ENCODE data around the gene SPATA25.
"Not testable (repeated sequence)": the region's sequence is repeated elsewhere in the genome, so short reads cannot be mapped to it uniquely, and the experiment has no call there.

Gene SPATA25

GRCh38 chr20:45904583-45905504 is 17.4 kb upstream of the SPATA25 start:
- H3K18ac ChIP-seq (ENCODE audit: low read length), result no peak overlapping the region
- no peak overlapping the region for H3K4ac ChIP-seq (ENCODE audit: low read depth, low read length)
- peaks cover 24% of the 10 kb centered on the region for H3K36me3 ChIP-seq (ENCODE audit: control insufficient read depth, insufficient read depth, low read length)
- peaks cover 3% of the 10 kb centered on the region for H3K79me2 ChIP-seq (ENCODE audit: control insufficient read depth, insufficient read depth, low read length)
- no peak overlapping the region for H3K9ac ChIP-seq (ENCODE audit: low read length)
- WGBS (ENCODE audit: extremely low coverage, insufficient coverage, low lambda C conversion rate), result no CpG with 5 or more reads among the region's 16 CpGs
- H3K56ac ChIP-seq (ENCODE audit: low read length), result no peak overlapping the region
- H3K4me1 ChIP-seq (ENCODE audit: control insufficient read depth, low read depth, low read length), result no peaks in the 10 kb centered on the region
- H3K79me1 ChIP-seq (ENCODE audit: low read length), result peaks cover 4% of the 10 kb centered on the region
- no peak overlapping the region for H2BK120ac ChIP-seq (ENCODE audit: low read depth, low read length)
- no peaks in the 10 kb centered on the region for H3K27me3 ChIP-seq (ENCODE audit: insufficient read depth, low read length, poor library complexity)
- H3K4me3 ChIP-seq (ENCODE audit: low read length), result no peak overlapping the region
- no peak overlapping the region for H4K8ac ChIP-seq (ENCODE audit: low read depth, low read length)
- no peak overlapping the region for H2AK5ac ChIP-seq (ENCODE audit: low read length)
- no peak overlapping the region for H3K27ac ChIP-seq (ENCODE audit: low read depth, low read length)
- no peak overlapping the region for H4K5ac ChIP-seq (ENCODE audit: low read length)
- H2BK5ac ChIP-seq (ENCODE audit: low read length), result no peak overlapping the region
- no peak for DNase-seq
- no peak overlapping the region for H3K23ac ChIP-seq (ENCODE audit: low read length)
- no peak overlapping the region for H2BK15ac ChIP-seq (replicated peaks; ENCODE audit: low read depth)
- H3K4me2 ChIP-seq (ENCODE audit: low read length), result no peak overlapping the region

GRCh38 chr20:45902199-45902701 is 14.8 kb upstream of the SPATA25 start:
- Histone ChIP-seq H2BK15ac (replicated peaks; ENCODE audit: low read depth) (no peak overlapping the region), H3K9ac (ENCODE audit: low read length) (no peak overlapping the region), H3K27ac (ENCODE audit: low read depth, low read length) (no peak overlapping the region), H3K4me3 (ENCODE audit: low read length) (no peak overlapping the region), H4K5ac (ENCODE audit: low read length) (no peak overlapping the region), H3K27me3 (ENCODE audit: insufficient read depth, low read length, poor library complexity) (no peaks in the 10 kb centered on the region), H3K4ac (ENCODE audit: low read depth, low read length) (no peak overlapping the region), H3K18ac (ENCODE audit: low read length) (no peak overlapping the region), H2AK5ac (ENCODE audit: low read length) (no peak overlapping the region), H3K23ac (ENCODE audit: low read length) (no peak overlapping the region), H3K36me3 (ENCODE audit: control insufficient read depth, insufficient read depth, low read length) (peaks cover 17% of the 10 kb centered on the region), H3K4me2 (ENCODE audit: low read length) (no peak overlapping the region), H4K8ac (ENCODE audit: low read depth, low read length) (no peak overlapping the region), H3K79me1 (ENCODE audit: low read length) (no peaks in the 10 kb centered on the region), H3K4me1 (ENCODE audit: control insufficient read depth, low read depth, low read length) (no peaks in the 10 kb centered on the region), H2BK120ac (ENCODE audit: low read depth, low read length) (no peak overlapping the region), H3K56ac (ENCODE audit: low read length) (no peak overlapping the region), H3K79me2 (ENCODE audit: control insufficient read depth, insufficient read depth, low read length) (no peaks in the 10 kb centered on the region), H2BK5ac (ENCODE audit: low read length) (no peak overlapping the region)
- no peak for DNase-seq
- no CpG with 5 or more reads among the region's 14 CpGs for WGBS (ENCODE audit: extremely low coverage, insufficient coverage, low lambda C conversion rate)

GRCh38 chr20:45901332-45901731 is 13.9 kb upstream of the SPATA25 start:
- not testable (repeated sequence) for H3K27me3 ChIP-seq (ENCODE audit: insufficient read depth, low read length, poor library complexity); H3K27ac ChIP-seq (ENCODE audit: low read depth, low read length); H3K23ac ChIP-seq (ENCODE audit: low read length); H2BK5ac ChIP-seq (ENCODE audit: low read length); H4K5ac ChIP-seq (ENCODE audit: low read length); H3K79me1 ChIP-seq (ENCODE audit: low read length); H3K9ac ChIP-seq (ENCODE audit: low read length); H3K4me3 ChIP-seq (ENCODE audit: low read length); DNase-seq; H2BK15ac ChIP-seq (replicated peaks; ENCODE audit: low read depth); H3K56ac ChIP-seq (ENCODE audit: low read length); H3K4ac ChIP-seq (ENCODE audit: low read depth, low read length); H3K4me1 ChIP-seq (ENCODE audit: control insufficient read depth, low read depth, low read length); H3K79me2 ChIP-seq (ENCODE audit: control insufficient read depth, insufficient read depth, low read length); H3K18ac ChIP-seq (ENCODE audit: low read length); H2BK120ac ChIP-seq (ENCODE audit: low read depth, low read length); H3K4me2 ChIP-seq (ENCODE audit: low read length); H4K8ac ChIP-seq (ENCODE audit: low read depth, low read length); H2AK5ac ChIP-seq (ENCODE audit: low read length)
- WGBS (ENCODE audit: extremely low coverage, insufficient coverage, low lambda C conversion rate), result no CpG with 5 or more reads among the region's 6 CpGs
- peaks cover 16% of the 10 kb centered on the region for H3K36me3 ChIP-seq (ENCODE audit: control insufficient read depth, insufficient read depth, low read length)

- H3K4me3 ChIP-seq (ENCODE audit: low read length), result no peak overlapping the region
Measured at GRCh38 chr20:45899046-45899835, 11.8 kb upstream of the SPATA25 start.

GRCh38 chr20:45898285-45898684 is 10.9 kb upstream of the SPATA25 start:
- Histone ChIP-seq H2BK5ac (ENCODE audit: low read length) (no peak overlapping the region), H3K36me3 (ENCODE audit: control insufficient read depth, insufficient read depth, low read length) (peaks cover 11% of the 10 kb centered on the region), H2BK120ac (ENCODE audit: low read depth, low read length) (no peak overlapping the region)

More at GRCh38 chr20:45899046-45899835, 11.8 kb upstream of the SPATA25 start:
- no peak overlapping the region for H3K56ac ChIP-seq (ENCODE audit: low read length)
- no peak overlapping the region for H2BK5ac ChIP-seq (ENCODE audit: low read length)
- H4K8ac ChIP-seq (ENCODE audit: low read depth, low read length), result no peak overlapping the region
- H3K27ac ChIP-seq (ENCODE audit: low read depth, low read length), result no peak overlapping the region
- no peak overlapping the region for H3K9ac ChIP-seq (ENCODE audit: low read length)
- no peak overlapping the region for H3K23ac ChIP-seq (ENCODE audit: low read length)
- H4K5ac ChIP-seq (ENCODE audit: low read length), result no peak overlapping the region
- H2BK120ac ChIP-seq (ENCODE audit: low read depth, low read length), result no peak overlapping the region
- no peaks in the 10 kb centered on the region for H3K4me1 ChIP-seq (ENCODE audit: control insufficient read depth, low read depth, low read length)
- DNase-seq, result no peak
- no peak overlapping the region for H3K4me2 ChIP-seq (ENCODE audit: low read length)
- H3K79me1 ChIP-seq (ENCODE audit: low read length), result no peaks in the 10 kb centered on the region
- no peak overlapping the region for H2BK15ac ChIP-seq (replicated peaks; ENCODE audit: low read depth)
- no peak overlapping the region for H3K18ac ChIP-seq (ENCODE audit: low read length)
- H3K4ac ChIP-seq (ENCODE audit: low read depth, low read length), result no peak overlapping the region
- H2AK5ac ChIP-seq (ENCODE audit: low read length), result no peak overlapping the region
- peaks cover 11% of the 10 kb centered on the region for H3K36me3 ChIP-seq (ENCODE audit: control insufficient read depth, insufficient read depth, low read length)
- no peaks in the 10 kb centered on the region for H3K79me2 ChIP-seq (ENCODE audit: control insufficient read depth, insufficient read depth, low read length)
- WGBS (ENCODE audit: extremely low coverage, insufficient coverage, low lambda C conversion rate), result no CpG with 5 or more reads among the region's 13 CpGs
- no peaks in the 10 kb centered on the region for H3K27me3 ChIP-seq (ENCODE audit: insufficient read depth, low read length, poor library complexity)

More at GRCh38 chr20:45898285-45898684, 10.9 kb upstream of the SPATA25 start:
- H3K4ac ChIP-seq (ENCODE audit: low read depth, low read length), result no peak overlapping the region
- no peak overlapping the region for H4K5ac ChIP-seq (ENCODE audit: low read length)
- H3K79me2 ChIP-seq (ENCODE audit: control insufficient read depth, insufficient read depth, low read length), result no peaks in the 10 kb centered on the region
- H3K27ac ChIP-seq (ENCODE audit: low read depth, low read length), result no peak overlapping the region
- H3K27me3 ChIP-seq (ENCODE audit: insufficient read depth, low read length, poor library complexity), result no peaks in the 10 kb centered on the region
- no peak overlapping the region for H3K18ac ChIP-seq (ENCODE audit: low read length)
- H2BK15ac ChIP-seq (replicated peaks; ENCODE audit: low read depth), result no peak overlapping the region
- H3K9ac ChIP-seq (ENCODE audit: low read length), result no peak overlapping the region
- H3K4me2 ChIP-seq (ENCODE audit: low read length), result no peak overlapping the region
- H3K4me3 ChIP-seq (ENCODE audit: low read length), result no peak overlapping the region
- no peak overlapping the region for H3K56ac ChIP-seq (ENCODE audit: low read length)
- H4K8ac ChIP-seq (ENCODE audit: low read depth, low read length), result no peak overlapping the region
- no CpG with 5 or more reads among the region's 12 CpGs for WGBS (ENCODE audit: extremely low coverage, insufficient coverage, low lambda C conversion rate)
- H3K4me1 ChIP-seq (ENCODE audit: control insufficient read depth, low read depth, low read length), result no peaks in the 10 kb centered on the region
- no peak for DNase-seq
- no peaks in the 10 kb centered on the region for H3K79me1 ChIP-seq (ENCODE audit: low read length)
- no peak overlapping the region for H2AK5ac ChIP-seq (ENCODE audit: low read length)
- H3K23ac ChIP-seq (ENCODE audit: low read length), result no peak overlapping the region

All from mesendoderm (in vitro differentiated cells).